CD14-positive monocyte (primary cell): ENCODE measurements around the gene RHOT2. TPM values are rescaled to one million over a fixed set of nuclear protein-coding genes. Genes with fewer than 3 reads are reported as not detected.

Source experiments
- DNase-seq, 3 donors: peaks; one replicate each; pipeline ENCODE4 v3.0.0-alpha.2; 2011 to 2022
- H2AFZ ChIP-seq: 2 replicates; pipeline ENCODE4 v1.6.0; 2012; ENCODE audit warnings: mild to moderate bottlenecking, low read depth, low read length, inconsistent platforms; ENCODE audit not compliant: insufficient read depth, poor library complexity, severe bottlenecking
- H3K27ac ChIP-seq, 2 donors: 1 replicate in 1 of 2; 2 replicates in 1 of 2; pipeline ENCODE4 v1.5.1; 2012 to 2013; ENCODE audit warnings: low read length in 2 of 2, control low read depth in 1 of 2, inconsistent platforms in 1 of 2, low read depth in 1 of 2, mild to moderate bottlenecking in 1 of 2
- H3K27me3 ChIP-seq, 2 donors: one replicate each; pipeline versions ENCODE4 v1.6.0 to v1.6.1; 2011 to 2013; ENCODE audit warnings: low read length in 2 of 2; ENCODE audit not compliant: control insufficient read depth in 2 of 2, insufficient read depth in 2 of 2
- H3K36me3 ChIP-seq, 2 donors: replicated peaks in 1 of 2; 1 replicate in 1 of 2; 2 replicates in 1 of 2; pipeline versions ENCODE4 v1.5.1 to v1.6.1; 2012 to 2013; ENCODE audit warnings: low read length in 2 of 2, control low read depth in 1 of 2, inconsistent platforms in 1 of 2, mild to moderate bottlenecking in 1 of 2; ENCODE audit not compliant: insufficient read depth in 2 of 2, control insufficient read depth in 1 of 2
- H3K4me1 ChIP-seq, 2 donors: 1 replicate in 1 of 2; 2 replicates in 1 of 2; pipeline versions ENCODE4 v1.5.1 to v1.6.1; 2012 to 2013; ENCODE audit warnings: low read length in 2 of 2, control low read depth in 1 of 2, inconsistent platforms in 1 of 2, mild to moderate bottlenecking in 1 of 2, moderate library complexity in 1 of 2; ENCODE audit not compliant: insufficient read depth in 2 of 2, control insufficient read depth in 1 of 2
- H3K4me2 ChIP-seq: replicated peaks from 2 replicates; pipeline ENCODE3; 2012; ENCODE audit warnings: low read length, moderate library complexity, mild to moderate bottlenecking; ENCODE audit not compliant: poor library complexity, severe bottlenecking; ENCODE audit errors: extremely low read depth
- H3K4me3 ChIP-seq, 3 experiments: fragments of 200-600 bp in 1 of 3; sonication (generic) in 1 of 3; replicated peaks in 1 of 3; 1 replicate in 2 of 3; 2 replicates in 1 of 3; pipeline ENCODE4 v1.5.1; 2011 to 2013; ENCODE audit warnings: low read length in 3 of 3, mild to moderate bottlenecking in 3 of 3, control low read depth in 2 of 3, low read depth in 2 of 3, inconsistent platforms in 1 of 3, moderate library complexity in 1 of 3
- H3K79me2 ChIP-seq: 2 replicates; pipeline ENCODE4 v1.6.0; 2012; ENCODE audit warnings: mild to moderate bottlenecking, control low read depth, inconsistent platforms, low read length, moderate library complexity; ENCODE audit not compliant: insufficient read depth
- H3K9ac ChIP-seq: 2 replicates; pipeline ENCODE4 v1.6.0; 2017; ENCODE audit warnings: low read length, mild to moderate bottlenecking; ENCODE audit not compliant: insufficient read depth, poor library complexity, severe bottlenecking
- H3K9me3 ChIP-seq, 2 donors: replicated peaks in 1 of 2; 1 replicate in 1 of 2; 2 replicates in 1 of 2; pipeline versions ENCODE4 v1.5.1 to v1.6.1; 2012 to 2013; ENCODE audit warnings: low read length in 2 of 2, control low read depth in 1 of 2; ENCODE audit not compliant: control insufficient read depth in 1 of 2, insufficient read depth in 1 of 2
- H4K20me1 ChIP-seq: 2 replicates; pipeline ENCODE4 v1.6.0; 2012; ENCODE audit warnings: mild to moderate bottlenecking, low read length, control low read depth, moderate library complexity; ENCODE audit not compliant: insufficient read depth
- H3K27ac Mint-ChIP-seq, 7 donors: one replicate each; pipeline ENCODE4 v1.8.0; 2020; ENCODE audit warnings: mild to moderate bottlenecking in 7 of 7, mixed read lengths in 7 of 7, moderate library complexity in 6 of 7, inconsistent platforms in 2 of 7
- H3K27me3 Mint-ChIP-seq, 3 donors: one replicate each; pipeline ENCODE4 v1.8.0; 2021 to 2022; ENCODE audit warnings: low read depth in 3 of 3, mild to moderate bottlenecking in 3 of 3, mixed read lengths in 3 of 3, moderate library complexity in 3 of 3, inconsistent platforms in 1 of 3
- H3K36me3 Mint-ChIP-seq, 2 donors: one replicate each; pipeline ENCODE4 v1.8.0; 2020; ENCODE audit warnings: mixed read lengths in 2 of 2, inconsistent platforms in 1 of 2, mild to moderate bottlenecking in 1 of 2
- H3K4me1 Mint-ChIP-seq: one replicate; pipeline ENCODE4 v1.8.0; 2020; ENCODE audit warnings: mild to moderate bottlenecking, mixed read lengths
- H3K4me3 Mint-ChIP-seq, 2 donors: one replicate each; pipeline ENCODE4 v1.8.0; 2020; ENCODE audit warnings: mild to moderate bottlenecking in 2 of 2, mixed read lengths in 2 of 2, moderate library complexity in 1 of 2
- H3K9me3 Mint-ChIP-seq, 7 donors: one replicate each; pipeline ENCODE4 v1.8.0; 2020 to 2022; ENCODE audit warnings: mixed read lengths in 7 of 7, mild to moderate bottlenecking in 6 of 7, moderate library complexity in 6 of 7, inconsistent platforms in 2 of 7
- WGBS: methylation state at CpG from one replicate; pipeline ENCODE4 v1.1.5; 2013; ENCODE audit warnings: missing lambda C conversion rate; ENCODE audit not compliant: insufficient coverage; 5-methylcytosine and 5-hydroxymethylcytosine counted together
- intact Hi-C, 2 donors: fragments of 100-400 bp; cut with micrococcal nuclease; formaldehyde crosslinking; loops; one replicate each; pipeline versions ENCODE4 v1.15.0 to v1.15.1; 2023
- polyA plus RNA-seq, 3 donors: library from polyadenylated mRNA; depleted of rRNA in 1 of 3; unstranded in 2 of 3; stranded (reverse) in 1 of 3; fragments of 300-500 nt in 2 of 3; fragments of >200 nt in 1 of 3; fragmentation: Illumina TruSeq in 2 of 3; gene quantifications; 1 replicate in 2 of 3; 2 replicates in 1 of 3; pipeline ENCODE4 v1.2.3, GENCODE V29; 2012 to 2021
- TF ChIP-seq, protein P1 (sequence below): fragments of 200-600 bp; IDR thresholded peaks from one replicate; pipeline ENCODE4 v1.8.0; 2022; ENCODE audit warnings: antibody characterized with exemption, mild to moderate bottlenecking

RHOT2 gene
- polyA plus RNA-seq, 3 donors: 25.4 to 276 (median 26.3) TPM

DNA sequence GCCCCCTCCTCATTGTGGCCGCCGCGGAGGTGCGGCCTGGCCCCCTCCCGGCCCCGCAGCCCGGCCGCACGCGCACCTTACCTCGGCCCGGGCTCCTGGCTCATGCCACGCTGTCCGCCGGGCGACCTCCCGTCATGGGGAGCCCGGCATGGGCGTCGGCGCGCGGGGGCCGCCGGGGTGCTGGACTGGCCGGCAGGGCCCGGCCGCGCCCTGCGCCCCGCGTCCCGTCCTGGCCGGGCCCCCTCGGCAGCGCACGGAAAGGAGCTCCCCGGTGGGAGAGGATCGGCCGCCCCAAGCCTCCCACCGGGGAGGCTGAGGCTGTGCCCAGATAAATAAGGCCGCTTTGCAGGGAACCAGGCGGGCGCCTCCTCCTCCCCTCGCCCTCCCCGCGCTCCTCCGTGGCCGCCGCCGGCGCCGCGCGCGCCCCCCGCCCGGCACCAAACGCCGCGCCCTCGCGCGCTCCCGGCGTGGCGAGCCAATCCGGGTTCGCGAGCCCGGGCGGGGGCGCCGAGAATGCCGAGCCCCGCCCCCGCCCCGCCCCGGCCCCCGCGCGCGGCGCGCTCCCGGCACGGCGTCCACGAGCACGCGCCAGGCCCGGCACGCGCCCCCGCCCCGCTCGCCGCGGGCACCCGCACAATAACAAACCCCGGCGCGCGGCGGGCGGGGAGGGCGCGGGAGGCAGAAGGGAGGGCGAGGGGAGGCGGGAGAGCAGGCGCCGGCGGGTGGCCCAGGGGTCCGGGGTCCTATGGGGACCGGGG, 37.7 kb downstream of the RHOT2 start, which contains the start of gene FBXL16:
FBXL16 (minus strand) TSS at position 371 of the 758 bp plus-strand sequence. CDS start 8,396 bp downstream, outside the sequence.
- no peak within 1 kb of the TSS for H3K27ac ChIP-seq
- TF ChIP-seq, protein P1, sequence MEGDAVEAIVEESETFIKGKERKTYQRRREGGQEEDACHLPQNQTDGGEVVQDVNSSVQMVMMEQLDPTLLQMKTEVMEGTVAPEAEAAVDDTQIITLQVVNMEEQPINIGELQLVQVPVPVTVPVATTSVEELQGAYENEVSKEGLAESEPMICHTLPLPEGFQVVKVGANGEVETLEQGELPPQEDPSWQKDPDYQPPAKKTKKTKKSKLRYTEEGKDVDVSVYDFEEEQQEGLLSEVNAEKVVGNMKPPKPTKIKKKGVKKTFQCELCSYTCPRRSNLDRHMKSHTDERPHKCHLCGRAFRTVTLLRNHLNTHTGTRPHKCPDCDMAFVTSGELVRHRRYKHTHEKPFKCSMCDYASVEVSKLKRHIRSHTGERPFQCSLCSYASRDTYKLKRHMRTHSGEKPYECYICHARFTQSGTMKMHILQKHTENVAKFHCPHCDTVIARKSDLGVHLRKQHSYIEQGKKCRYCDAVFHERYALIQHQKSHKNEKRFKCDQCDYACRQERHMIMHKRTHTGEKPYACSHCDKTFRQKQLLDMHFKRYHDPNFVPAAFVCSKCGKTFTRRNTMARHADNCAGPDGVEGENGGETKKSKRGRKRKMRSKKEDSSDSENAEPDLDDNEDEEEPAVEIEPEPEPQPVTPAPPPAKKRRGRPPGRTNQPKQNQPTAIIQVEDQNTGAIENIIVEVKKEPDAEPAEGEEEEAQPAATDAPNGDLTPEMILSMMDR: no peak
- H3K27ac Mint-ChIP-seq: no peak within 1 kb of the TSS
- H3K9me3 ChIP-seq: peaks cover 0 to 4% of the 10 kb centered on the region in 2 donors
- no peak within 1 kb of the TSS for H3K4me3 ChIP-seq
- H3K4me1 ChIP-seq: no peaks in the 10 kb centered on the region
- H3K4me3 Mint-ChIP-seq: peak within 1 kb of the TSS in 1 of 2 donors; percentile 76
- H2AFZ ChIP-seq: no peak within 1 kb of the TSS
- no peak within 1 kb of the TSS for H3K9ac ChIP-seq
- H3K4me1 Mint-ChIP-seq: no peaks in the 10 kb centered on the region
- H3K27me3 Mint-ChIP-seq: peaks cover 68 to 87% (median 83%) of the 10 kb centered on the region in 3 donors
- H3K27me3 ChIP-seq: peaks cover 8 to 82% of the 10 kb centered on the region in 2 donors
- no peaks in the 10 kb centered on the region for H3K79me2 ChIP-seq
- DNase-seq: no peak
- WGBS: 1% methylated on average over 85 of the region's 115 CpGs
- H3K4me2 ChIP-seq: no peak within 1 kb of the TSS
- intact Hi-C loops: no loop called here
- H4K20me1 ChIP-seq: no peaks in the 10 kb centered on the region
- no peaks in the 10 kb centered on the region for H3K36me3 Mint-ChIP-seq
- H3K9me3 Mint-ChIP-seq: peaks cover 0 to 8% (median 0%) of the 10 kb centered on the region in 7 donors
- no peaks in the 10 kb centered on the region for H3K36me3 ChIP-seq

DNA sequence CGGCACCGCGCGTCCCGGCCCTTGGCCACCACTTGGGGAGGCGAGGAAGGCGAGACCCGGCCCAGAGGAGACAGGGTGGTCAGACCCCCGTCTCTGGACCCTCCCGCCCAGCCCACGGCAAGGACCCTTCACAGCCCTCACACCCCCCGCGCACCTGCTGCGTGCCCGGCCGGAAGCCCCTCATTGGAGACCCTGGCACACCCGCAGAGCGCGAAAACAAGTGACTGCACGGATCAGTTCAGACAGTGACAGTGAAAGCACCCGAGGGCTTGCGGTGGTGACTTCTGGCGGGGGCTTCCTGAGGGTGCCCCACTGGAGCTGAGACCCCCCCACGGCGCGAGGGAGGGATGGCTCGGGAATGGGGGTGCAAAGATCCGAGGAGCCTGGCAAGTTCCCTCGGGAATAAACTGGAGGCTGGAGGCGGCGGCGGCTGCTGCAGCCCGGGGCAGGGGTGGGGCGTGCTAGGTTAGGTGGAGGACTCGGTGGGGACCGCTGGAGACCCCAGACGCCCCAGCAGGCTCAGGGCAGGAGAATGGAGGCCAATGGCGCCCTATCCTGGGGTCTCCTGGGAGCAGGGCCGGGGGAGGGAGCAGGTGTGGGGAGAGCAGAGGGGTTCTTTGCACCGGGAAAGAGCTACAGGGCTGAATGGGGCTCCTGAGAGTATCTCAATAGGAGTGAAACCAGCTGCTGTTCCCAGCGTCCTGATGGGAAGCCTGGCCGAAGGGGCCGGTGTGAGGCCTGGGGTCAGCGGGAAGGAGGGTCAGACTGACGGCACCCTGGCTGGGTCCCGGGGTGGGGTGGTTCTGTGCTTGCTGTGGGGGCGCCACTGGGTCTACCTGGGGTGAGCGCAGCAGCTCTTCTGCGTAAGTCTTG, 38.5 kb downstream of the RHOT2 start:
- Mint-ChIP-seq H3K4me3 (peak overlapping the region in 1 of 2 donors; percentile 60), H3K4me1 (no peaks in the 10 kb centered on the region), H3K27me3 (peaks cover 63 to 83% (median 78%) of the 10 kb centered on the region in 3 donors), H3K9me3 (peaks cover 0 to 5% (median 0%) of the 10 kb centered on the region in 7 donors), H3K36me3 (no peaks in the 10 kb centered on the region), H3K27ac (peak overlapping the region in 2 of 7 donors; percentile 18 to 31)
- H2AFZ ChIP-seq: no peak overlapping the region
- no peaks in the 10 kb centered on the region for H3K79me2 ChIP-seq
- 5% methylated on average over 49 of the region's 49 CpGs for WGBS
- no peaks in the 10 kb centered on the region for H3K36me3 ChIP-seq
- DNase-seq: no peak
- H3K27ac ChIP-seq: no peak overlapping the region
- TF ChIP-seq, protein P1: no peak
- no peak overlapping the region for H3K9ac ChIP-seq
- no peak overlapping the region for H3K4me3 ChIP-seq
- peaks cover 0 to 4% of the 10 kb centered on the region in 2 donors for H3K9me3 ChIP-seq
- peaks cover 3 to 77% of the 10 kb centered on the region in 2 donors for H3K27me3 ChIP-seq
- H4K20me1 ChIP-seq: no peaks in the 10 kb centered on the region
- no peaks in the 10 kb centered on the region for H3K4me1 ChIP-seq
- H3K4me2 ChIP-seq: no peak overlapping the region
- intact Hi-C loops: no loop called here
